Neural cell (in vitro differentiated cells): ENCODE data around the gene NCF2. TPM values are rescaled to one million over a fixed set of nuclear protein-coding genes. Genes with fewer than 3 reads are reported as not detected.

Experiments used
- H2AFZ ChIP-seq: fragments of 200-600, 300-800 bp; sonication (generic), shearing (Covaris generic); 2 replicates; pipeline ENCODE4 v1.6.0; 2014; ENCODE audit warnings: low read depth, mild to moderate bottlenecking, antibody characterized with exemption, low read length, moderate library complexity
- H3F3A ChIP-seq: fragments of 200-600 bp; shearing (Covaris generic); 2 replicates; pipeline ENCODE4 v1.6.1; 2016; ENCODE audit warnings: mild to moderate bottlenecking, moderate library complexity, mixed read lengths, antibody characterized with exemption, low read length; ENCODE audit not compliant: insufficient read depth, poor library complexity, severe bottlenecking
- H3K27ac ChIP-seq: fragments of 200-600, 300-800 bp; sonication (generic), shearing (Covaris generic); 2 replicates; pipeline ENCODE4 v1.5.1; 2014; ENCODE audit warnings: mild to moderate bottlenecking, low read length, moderate library complexity
- H3K27me3 ChIP-seq: fragments of 300-800, 200-600 bp; sonication (generic), shearing (Covaris generic); 2 replicates; pipeline ENCODE4 v1.6.0; 2014; ENCODE audit warnings: mild to moderate bottlenecking, low read depth, low read length, moderate library complexity; ENCODE audit not compliant: insufficient read depth
- H3K36me3 ChIP-seq: fragments of 300-800, 200-600 bp; sonication (generic), shearing (Covaris generic); 2 replicates; pipeline ENCODE4 v1.5.1; 2014; ENCODE audit warnings: mild to moderate bottlenecking, antibody characterized with exemption, low read length, moderate library complexity; ENCODE audit not compliant: insufficient read depth
- H3K4me2 ChIP-seq: fragments of 300-800, 200-600 bp; sonication (generic), shearing (Covaris generic); 2 replicates; pipeline ENCODE4 v1.6.0; 2014; ENCODE audit warnings: mild to moderate bottlenecking, low read length
- H3K4me3 ChIP-seq: fragments of 300-800, 200-600 bp; sonication (generic), shearing (Covaris generic); 2 replicates; pipeline ENCODE4 v1.5.1; 2014; ENCODE audit warnings: mild to moderate bottlenecking, low read length, moderate library complexity
- H3K79me2 ChIP-seq: fragments of 200-600 bp; shearing (Covaris generic); replicated peaks from 2 replicates; pipeline ENCODE4 v1.6.0; 2014; ENCODE audit warnings: mild to moderate bottlenecking, low read length, moderate library complexity; ENCODE audit not compliant: insufficient read depth
- H3K9ac ChIP-seq: fragments of 300-800, 200-600 bp; sonication (generic), shearing (Covaris generic); 2 replicates; pipeline ENCODE4 v1.6.1; 2016; ENCODE audit warnings: mild to moderate bottlenecking, low read length, mixed read lengths
- H3K9me2 ChIP-seq: fragments of 200-600 bp; shearing (Covaris generic); 2 replicates; pipeline ENCODE4 v1.6.1; 2016; ENCODE audit warnings: mild to moderate bottlenecking, low read length, mixed read lengths; ENCODE audit not compliant: insufficient read depth
- H3K9me3 ChIP-seq: fragments of 200-600, 300-800 bp; sonication (generic), shearing (Covaris generic); 2 replicates; pipeline ENCODE4 v1.6.1; 2016; ENCODE audit warnings: mild to moderate bottlenecking, mixed run types, low read length, moderate library complexity, mixed read lengths
- H4K20me1 ChIP-seq: fragments of 200-600 bp; shearing (Covaris generic); 2 replicates; pipeline ENCODE4 v1.6.1; 2016; ENCODE audit warnings: mild to moderate bottlenecking, mixed run types; ENCODE audit not compliant: insufficient read depth
- CTCF ChIP-seq: fragments of 450-650 bp; IDR thresholded peaks from 2 replicates; pipeline ENCODE4 v1.5.1; 2014; ENCODE audit warnings: antibody characterized with exemption, mild to moderate bottlenecking, moderate library complexity; ENCODE audit not compliant: poor library complexity, severe bottlenecking
- EP300 ChIP-seq: fragments of 450-650 bp; conservative IDR thresholded peaks from 2 replicates; pipeline ENCODE4 v1.6.1; 2014; ENCODE audit warnings: antibody characterized with exemption, mild to moderate bottlenecking, moderate library complexity; ENCODE audit not compliant: poor library complexity, severe bottlenecking
- EZH2 ChIP-seq: fragments of 200-600, 300-800 bp; shearing (Covaris generic), sonication (generic); IDR thresholded peaks from 2 replicates; pipeline ENCODE4 v1.6.1; 2014; ENCODE audit warnings: antibody characterized with exemption, low read length, borderline replicate concordance, mild to moderate bottlenecking; ENCODE audit not compliant: insufficient read depth, poor library complexity, severe bottlenecking
- MXI1 ChIP-seq: fragments of 450-650 bp; conservative IDR thresholded peaks from 2 replicates; pipeline ENCODE4 v1.6.1; 2014; ENCODE audit warnings: antibody characterized with exemption, mild to moderate bottlenecking; ENCODE audit not compliant: poor library complexity, severe bottlenecking
- POLR2AphosphoS5 ChIP-seq: IDR thresholded peaks from 2 replicates; pipeline ENCODE4 v1.6.1; 2012
- RAD21 ChIP-seq: fragments of 450-650 bp; conservative IDR thresholded peaks from 2 replicates; pipeline ENCODE4 v1.6.1; 2014; ENCODE audit warnings: antibody characterized with exemption, mild to moderate bottlenecking, moderate library complexity
- REST ChIP-seq: IDR thresholded peaks from 2 replicates; pipeline ENCODE4 v1.6.1; 2012; ENCODE audit warnings: borderline replicate concordance
- SMC3 ChIP-seq: fragments of 450-650 bp; conservative IDR thresholded peaks from 2 replicates; pipeline ENCODE4 v1.6.1; 2014; ENCODE audit warnings: antibody characterized with exemption, mild to moderate bottlenecking, moderate library complexity; ENCODE audit not compliant: poor library complexity
- TAF1 ChIP-seq: IDR thresholded peaks from 2 replicates; pipeline ENCODE4 v1.6.1; 2012; ENCODE audit warnings: low read depth
- polyA plus RNA-seq: library from polyadenylated mRNA; depleted of rRNA; stranded (reverse); fragments of >200 nt; gene quantifications from 2 replicates; pipeline ENCODE4 v1.2.3, GENCODE V29; 2014

The NCF2 gene
- polyA plus RNA-seq, 1 donor from 2014 or later = not detected

DNA sequence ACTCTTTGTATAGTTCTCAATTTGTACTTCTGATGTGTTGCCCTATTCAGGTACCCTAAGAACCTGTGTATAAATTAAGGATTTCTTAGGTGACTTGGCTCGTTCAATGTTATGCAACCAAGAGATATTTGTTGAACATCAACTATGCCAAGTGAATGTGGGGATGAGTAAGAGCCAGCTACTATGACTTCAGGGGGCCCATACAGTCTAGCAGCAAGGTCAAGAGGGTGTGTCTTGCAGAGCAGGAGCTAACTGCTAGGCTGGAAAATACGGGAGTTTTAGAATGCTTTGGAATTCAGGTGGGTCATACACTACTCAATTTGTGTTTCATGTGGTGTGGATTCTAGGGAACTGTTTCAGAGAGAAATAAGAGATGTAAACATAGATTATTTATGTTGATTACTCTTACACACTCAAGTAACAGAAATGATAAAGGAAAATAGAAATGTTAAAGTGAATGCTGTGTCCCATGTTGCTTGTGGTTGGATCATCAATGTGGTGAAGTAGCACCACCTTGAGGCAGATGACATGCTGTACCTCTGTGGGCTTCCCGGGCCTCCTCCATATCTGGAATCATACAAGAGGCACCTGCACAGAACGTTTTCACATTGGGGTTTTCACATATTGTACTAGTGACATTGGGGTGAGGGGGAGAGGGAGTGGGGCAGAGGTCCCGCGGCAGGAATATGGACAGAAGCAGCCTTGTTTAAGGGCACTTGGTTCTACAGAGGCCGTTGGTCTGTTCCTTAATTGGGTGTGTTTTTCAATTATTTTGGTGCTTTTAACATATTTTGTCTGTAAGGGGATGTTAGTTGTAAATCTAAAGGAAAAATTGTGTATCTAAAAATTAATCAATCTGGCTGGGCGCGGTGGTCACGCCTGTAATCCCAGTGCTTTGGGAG lies 32.9 kb upstream of the NCF2 start:
- H3K9me2 ChIP-seq = no peaks in the 10 kb centered on the region
- H3K4me2 ChIP-seq = no peak overlapping the region
- no peak overlapping the region for H3K27ac ChIP-seq
- no peaks in the 10 kb centered on the region for H3K27me3 ChIP-seq
- H3K36me3 ChIP-seq = no peaks in the 10 kb centered on the region
- no peaks in the 10 kb centered on the region for H3F3A ChIP-seq
- H3K9ac ChIP-seq = no peak overlapping the region
- TF ChIP-seq SMC3 (peak; percentile 79), TAF1 (no peak), RAD21 (peak; percentile 86), CTCF (peak; percentile 81)
- H3K9me3 ChIP-seq = no peaks in the 10 kb centered on the region
- no peaks in the 10 kb centered on the region for H4K20me1 ChIP-seq
- no peak overlapping the region for H3K4me3 ChIP-seq
- no peaks in the 10 kb centered on the region for H3K79me2 ChIP-seq
- no peak overlapping the region for H2AFZ ChIP-seq

DNA sequence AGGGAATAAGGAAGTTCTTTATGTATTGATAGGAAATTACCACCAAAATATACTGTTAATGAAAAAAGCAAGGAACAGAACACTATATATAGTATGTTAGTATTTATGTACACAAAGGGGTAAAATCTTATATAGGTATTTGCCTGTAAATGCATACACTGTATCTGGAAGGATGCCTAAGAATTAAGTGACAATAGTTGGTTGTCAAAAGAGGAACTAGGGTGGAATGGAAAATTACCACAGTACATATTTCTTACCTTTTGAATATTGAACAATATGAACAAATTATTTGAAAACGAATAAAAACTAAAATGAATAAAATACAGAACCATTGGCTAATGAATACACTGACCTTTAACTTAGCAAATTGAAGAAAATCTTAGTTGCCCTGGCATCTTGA lies 31.8 kb upstream of the NCF2 start:
- Histone ChIP-seq H3K9ac (no peak overlapping the region), H3K9me3 (no peaks in the 10 kb centered on the region), H3K36me3 (no peaks in the 10 kb centered on the region), H3K27ac (no peak overlapping the region), H3F3A (no peaks in the 10 kb centered on the region), H3K4me3 (no peak overlapping the region), H2AFZ (no peak overlapping the region), H3K27me3 (no peaks in the 10 kb centered on the region), H4K20me1 (no peaks in the 10 kb centered on the region), H3K9me2 (no peaks in the 10 kb centered on the region), H3K4me2 (no peak overlapping the region), H3K79me2 (no peaks in the 10 kb centered on the region)
- no peak for TF ChIP-seq CTCF
- TF ChIP-seq TAF1 = no peak
- TF ChIP-seq REST = no peak
- TF ChIP-seq SMC3 = no peak
- no peak for TF ChIP-seq RAD21
- TF ChIP-seq EZH2 = no peak
- TF ChIP-seq MXI1 = no peak
- no peak for TF ChIP-seq EP300
- no peak for TF ChIP-seq POLR2AphosphoS5
